Activated CD8-positive, alpha-beta memory T cell treated with anti-CD3 and anti-CD28 coated beads, Interleukin-2, amount 50 U/mL, for 24 hours (primary cell): ENCODE measurements around the gene PARD3.
"Not testable (repeated sequence)": the region's sequence is repeated elsewhere in the genome, so short reads cannot be mapped to it uniquely, and the experiment has no call there.

Experiments used
- DNase-seq: peaks from one replicate; pipeline ENCODE4 v3.0.0-alpha.2; 2020; ENCODE audit errors: extremely low read depth

PARD3 gene

DNA sequence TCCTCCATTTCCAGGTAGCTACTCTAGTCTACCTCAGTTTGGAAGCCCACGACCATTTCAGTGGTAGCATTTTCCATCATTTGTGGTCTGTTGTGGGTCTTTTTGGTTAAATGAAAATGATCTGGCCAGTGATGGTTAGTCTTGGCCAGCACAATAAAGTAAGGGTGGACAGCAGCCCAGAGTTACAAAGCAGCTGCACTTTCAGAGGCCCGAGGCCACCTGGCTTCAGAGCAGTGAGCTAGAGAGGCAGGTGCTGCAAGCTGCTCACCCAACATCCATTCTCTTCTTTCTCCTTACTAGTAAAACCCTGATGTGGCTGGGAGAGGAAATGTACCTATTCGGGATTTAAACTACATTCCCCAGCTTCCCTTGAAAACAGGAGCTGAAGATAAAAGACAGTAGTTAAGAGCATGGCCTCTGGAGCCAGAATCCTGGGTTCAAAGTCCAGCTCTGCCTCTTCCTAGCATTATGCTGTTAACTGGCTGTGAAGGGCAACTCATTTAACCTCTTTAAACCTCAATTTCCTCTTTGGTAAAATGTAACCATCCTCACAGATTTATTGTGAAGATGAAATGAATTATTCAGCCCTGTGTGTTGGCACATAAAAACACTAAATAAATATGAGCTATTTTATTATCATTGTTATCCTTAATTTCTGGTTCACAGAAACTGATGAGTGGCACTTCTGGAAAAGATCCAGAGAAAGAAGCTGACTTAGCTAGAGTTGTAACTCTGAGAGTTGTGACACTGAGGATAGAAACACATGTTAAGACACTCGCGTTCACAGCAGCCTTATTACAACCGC, 517.4 kb downstream of the PARD3 start:
- DNase-seq = no peak

DNA sequence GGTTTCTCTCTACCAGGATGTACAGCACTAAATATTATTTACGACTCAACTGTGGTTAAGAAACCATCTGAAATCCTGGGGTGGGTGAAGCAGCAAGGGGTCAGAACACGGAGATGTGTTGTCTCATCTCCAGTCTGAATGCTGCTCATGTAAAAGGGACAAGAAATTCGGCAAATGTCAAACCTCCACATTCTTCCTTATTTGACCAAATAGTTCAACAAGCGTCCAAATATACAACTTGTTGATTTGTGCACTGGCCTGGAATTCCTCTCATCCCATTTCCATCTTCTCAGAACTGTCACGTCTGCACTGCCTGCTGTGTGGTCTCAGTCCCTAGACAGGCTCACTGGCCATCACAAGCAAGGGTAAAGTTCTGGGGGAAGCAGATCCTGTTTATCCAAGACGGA, 520.0 kb downstream of the PARD3 start:
- DNase-seq = no peak

DNA sequence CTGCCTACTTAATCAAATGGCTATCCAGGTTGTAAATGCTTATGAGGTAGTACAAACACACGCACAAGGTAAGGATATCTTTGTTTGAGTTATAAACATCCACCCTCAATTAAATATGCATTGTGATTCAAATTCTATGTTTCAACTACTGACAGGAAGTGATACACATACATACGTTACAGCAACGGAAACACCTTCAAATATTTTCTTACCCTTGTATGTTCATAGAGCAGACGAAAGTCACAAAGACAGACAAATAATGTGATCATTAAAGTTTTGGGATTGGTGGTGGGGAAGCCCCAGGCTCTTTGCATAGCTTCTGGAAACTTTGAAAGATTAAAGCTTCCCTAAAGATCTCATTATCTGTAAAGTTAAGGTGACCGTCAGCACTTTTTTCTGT, 521.0 kb downstream of the PARD3 start:
- no peak for DNase-seq

DNA sequence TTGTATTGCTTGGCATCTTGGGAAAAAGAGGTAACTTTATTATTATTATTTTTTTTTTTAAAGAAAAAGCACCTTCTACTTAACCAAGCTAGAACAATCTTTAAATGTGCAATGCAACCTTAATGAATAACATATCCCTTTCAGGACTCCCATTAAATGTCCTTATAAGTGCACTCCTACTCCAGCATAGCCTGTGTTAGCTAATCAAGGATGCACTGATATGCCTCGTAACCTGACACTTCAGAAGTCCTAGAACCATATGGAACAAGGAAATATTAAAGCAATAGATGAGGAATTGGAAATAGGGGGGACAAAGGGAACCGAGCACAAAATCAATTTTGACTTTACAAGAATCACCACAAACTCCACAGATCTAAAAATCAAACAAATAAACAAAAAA, 522.4 kb downstream of the PARD3 start:
- no peak for DNase-seq

DNA sequence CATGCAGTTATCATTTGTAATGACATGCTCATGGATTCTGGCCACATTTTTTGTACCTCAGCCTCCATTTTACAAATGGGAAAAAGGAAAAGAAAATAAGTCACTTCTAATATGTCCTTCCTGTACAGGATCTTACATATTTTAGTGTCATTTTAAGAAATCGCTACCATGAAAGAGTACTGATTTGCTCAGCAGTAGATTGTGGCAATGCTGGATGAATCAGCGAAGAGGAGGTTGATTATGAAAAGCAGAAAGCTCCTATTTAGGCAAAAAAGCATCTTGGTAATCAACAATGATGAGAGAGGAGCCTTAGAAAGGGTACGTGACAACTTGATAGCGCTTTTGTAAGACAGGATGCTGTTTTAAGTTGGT, 522.9 kb downstream of the PARD3 start:
- DNase-seq = no peak

DNA sequence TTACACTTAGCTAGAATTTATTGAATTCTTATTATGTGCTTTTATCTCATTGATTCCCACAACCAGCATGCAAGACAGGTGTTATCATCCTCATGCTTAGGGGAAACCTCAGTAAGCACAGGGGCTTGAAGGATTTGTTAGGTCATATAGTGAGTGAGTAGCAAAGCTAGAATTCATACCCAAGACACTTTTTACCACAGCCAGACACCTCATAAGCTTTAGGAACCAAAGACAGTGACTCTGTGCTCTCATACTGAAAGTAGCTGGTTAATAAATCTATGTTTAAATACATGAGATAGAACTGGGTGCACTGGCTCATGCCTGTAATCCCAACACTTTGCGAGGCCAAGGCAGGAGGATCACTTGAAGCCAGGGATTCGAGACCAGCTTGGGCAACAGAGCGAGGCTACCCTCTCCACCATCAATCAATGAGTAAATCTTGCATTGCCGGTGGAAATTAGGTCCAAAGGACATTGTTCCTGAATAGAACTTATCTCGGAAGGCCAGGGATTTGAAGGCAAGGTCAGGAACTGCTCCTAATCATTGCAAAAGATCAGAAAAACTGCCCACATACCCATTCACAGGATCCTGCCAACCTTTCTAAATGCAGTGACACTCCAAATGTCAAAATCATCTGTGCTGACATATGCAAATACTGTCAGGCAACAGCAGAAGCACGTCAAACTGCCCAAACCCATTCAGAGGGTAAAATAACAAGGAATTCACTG, 523.5 kb downstream of the PARD3 start:
- DNase-seq = no peak

DNA sequence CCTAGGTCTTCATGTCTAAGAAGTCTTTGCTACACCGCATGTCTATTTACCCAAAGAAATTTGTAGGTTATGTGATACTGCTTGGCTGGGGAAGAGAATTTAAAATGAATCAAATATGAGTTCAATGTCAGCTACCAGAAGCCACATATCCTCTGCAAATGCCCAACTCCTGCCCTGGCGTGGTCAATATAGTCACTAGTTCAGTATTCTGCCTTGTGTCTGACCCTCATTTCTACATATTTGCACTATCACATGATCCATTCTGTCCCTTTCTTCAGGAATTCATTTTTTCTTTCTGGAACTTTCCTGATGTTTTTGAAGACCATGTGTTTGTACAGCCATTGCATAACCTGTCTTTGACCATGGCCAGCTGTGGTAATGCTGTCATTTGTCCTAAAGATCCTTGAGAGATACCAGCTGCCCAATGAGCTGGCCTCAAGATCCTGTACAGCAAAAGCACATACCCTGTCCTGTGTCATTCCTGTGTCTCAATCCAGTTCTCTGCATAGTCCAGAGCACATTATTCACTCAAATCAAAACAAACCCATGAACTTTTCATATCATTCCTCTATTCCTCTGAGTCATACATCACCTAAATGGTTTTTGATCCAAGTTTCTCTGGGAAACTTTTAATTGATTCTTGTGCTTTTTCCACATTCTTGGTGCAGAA, 524.5 kb downstream of the PARD3 start:
- no peak for DNase-seq

DNA sequence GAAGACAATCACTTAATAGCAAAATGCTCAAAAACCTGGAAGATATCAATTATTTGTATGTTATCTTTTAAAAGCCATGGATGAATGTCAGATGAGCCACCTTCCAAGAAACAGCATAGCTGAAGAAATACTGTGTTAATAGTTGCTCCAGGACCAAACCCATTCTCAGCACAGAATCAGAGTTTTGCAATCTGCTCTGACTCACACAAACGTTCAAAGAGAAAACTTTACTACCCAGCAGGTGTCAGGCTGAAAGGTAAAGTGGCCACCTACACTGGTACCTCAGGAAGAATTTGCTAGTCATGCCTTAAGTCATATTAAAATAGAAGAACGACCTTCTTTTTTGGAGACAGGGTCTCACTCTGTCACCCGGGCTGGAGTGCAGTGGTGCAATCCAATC, 526.5 kb downstream of the PARD3 start:
- no peak for DNase-seq

DNA sequence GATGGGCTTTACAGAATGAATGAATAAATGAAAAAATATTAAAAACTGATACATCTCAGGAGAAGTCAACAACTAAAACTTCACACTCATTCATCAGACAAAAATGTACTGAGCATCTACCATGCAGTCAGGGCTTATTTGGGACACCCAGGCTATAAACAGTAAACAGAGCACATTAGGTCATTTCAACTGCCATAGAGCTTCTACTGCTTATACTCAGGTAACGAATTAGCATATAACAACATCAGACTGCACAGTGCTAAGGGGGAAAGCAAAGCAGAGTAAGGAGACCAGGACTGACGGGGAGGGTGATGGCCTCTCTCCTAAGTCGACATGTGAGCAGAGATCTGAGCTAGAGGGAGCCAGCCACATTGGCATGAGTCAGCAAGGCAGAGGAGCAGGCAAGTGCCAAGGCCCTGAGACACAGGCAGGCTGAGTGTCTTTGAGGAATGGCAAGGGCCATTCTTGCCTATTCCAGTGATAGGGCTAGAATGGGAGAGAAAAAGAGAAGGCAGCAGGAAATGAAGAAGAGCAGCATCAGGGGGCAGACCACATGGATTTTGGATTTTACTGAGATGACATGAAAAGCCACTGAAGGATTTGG, 528.9 kb downstream of the PARD3 start:
- no peak for DNase-seq

DNA sequence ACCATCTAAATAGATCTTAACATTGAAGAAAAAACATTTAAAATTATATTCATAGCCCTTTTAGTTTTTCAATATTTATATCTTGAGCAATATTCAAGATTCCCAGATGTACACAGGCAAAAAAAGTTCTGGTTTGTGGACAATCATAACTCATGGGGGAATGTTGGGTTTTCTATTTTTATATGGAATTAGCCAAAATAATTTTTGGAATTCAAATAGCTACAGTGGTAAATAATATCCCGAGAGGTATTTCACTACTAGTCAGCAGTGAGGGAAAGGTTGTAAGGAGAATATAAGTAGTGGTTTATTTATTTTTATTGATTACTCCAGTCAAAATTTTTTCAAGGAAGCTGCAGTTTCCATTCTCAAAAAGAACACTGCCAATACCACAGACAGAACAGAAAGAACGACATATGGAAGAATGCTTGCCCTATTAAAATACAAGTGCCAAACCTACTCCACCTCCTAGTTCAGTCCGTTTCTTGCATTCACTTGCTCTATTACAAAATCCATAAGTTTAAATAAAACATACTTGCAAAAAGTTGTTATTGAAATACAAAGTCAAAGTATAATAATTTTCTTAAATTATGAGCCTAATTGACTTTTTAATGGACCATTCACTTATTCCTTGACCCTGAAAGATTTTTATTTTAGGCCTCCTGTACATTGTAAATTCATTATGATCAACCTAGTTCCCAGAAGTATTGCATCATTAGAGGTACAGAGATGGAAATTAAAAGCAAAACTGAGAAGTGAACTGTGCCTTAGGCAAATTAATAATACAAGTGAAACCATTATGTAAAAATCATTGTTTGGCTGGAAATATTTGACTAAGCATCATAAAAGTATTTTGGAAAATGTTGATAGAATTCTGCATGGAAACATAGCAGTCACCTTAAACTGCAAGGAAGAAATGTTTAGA, 533.2 kb downstream of the PARD3 start:
- no peak for DNase-seq

DNA sequence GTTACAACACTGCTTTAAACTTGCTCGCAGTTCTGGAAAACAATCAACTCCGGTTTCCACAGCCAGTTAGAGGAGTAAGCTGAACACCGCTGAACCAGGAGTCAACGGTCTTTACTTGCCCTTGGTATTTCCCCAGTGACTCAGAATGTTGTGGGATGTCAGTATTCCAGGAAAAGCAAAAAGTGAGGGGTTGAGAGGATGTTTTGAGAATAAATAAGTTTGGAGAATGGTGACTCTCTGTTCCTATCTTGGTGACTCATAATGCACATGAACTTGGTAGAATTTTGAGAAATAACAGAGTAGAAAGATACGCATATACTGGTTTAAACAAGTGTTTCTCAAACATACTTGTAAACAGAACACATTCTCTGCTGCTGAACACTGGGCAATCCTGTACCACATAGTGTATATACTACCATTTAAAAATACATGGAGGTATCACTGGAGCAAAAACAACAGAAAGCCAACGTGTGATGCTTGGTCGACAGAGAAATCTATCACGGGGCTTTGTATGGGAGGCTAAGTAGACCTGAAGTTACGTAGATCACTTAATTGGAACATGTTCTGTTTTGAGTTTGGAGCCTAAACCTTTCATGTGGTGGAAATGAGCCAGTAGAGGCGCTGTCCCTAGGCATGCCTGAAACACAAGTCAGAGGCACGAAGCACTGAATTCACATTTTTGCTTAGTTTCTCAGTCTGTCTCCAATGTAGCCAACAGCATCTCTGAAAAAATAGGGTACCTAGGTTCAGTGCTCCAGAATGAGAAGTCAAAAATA, 534.3 kb downstream of the PARD3 start:
- no peak for DNase-seq

DNA sequence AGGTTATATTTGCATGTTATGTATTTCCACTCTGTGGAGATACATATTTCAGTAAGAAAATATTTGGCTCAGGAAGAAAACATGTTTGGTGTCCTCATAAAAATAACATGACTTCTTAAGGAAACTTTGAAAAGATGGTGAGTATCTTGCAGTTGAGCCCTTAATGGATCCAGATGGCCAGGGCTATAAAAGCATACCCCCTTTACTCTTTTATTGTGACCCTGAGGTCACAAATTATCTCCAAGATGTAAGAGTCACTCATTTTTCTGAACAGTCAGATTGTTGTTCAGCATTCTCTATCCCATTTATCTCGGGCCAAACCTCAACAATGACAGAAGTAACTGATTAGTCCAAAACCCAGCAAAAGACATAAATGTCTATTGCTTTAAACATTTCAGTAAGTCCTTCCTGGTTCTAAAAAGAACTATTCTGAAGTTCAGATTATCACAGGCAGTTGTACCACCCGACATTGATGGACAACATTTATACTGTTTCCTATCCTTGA, 539.4 kb downstream of the PARD3 start:
- no peak for DNase-seq

DNA sequence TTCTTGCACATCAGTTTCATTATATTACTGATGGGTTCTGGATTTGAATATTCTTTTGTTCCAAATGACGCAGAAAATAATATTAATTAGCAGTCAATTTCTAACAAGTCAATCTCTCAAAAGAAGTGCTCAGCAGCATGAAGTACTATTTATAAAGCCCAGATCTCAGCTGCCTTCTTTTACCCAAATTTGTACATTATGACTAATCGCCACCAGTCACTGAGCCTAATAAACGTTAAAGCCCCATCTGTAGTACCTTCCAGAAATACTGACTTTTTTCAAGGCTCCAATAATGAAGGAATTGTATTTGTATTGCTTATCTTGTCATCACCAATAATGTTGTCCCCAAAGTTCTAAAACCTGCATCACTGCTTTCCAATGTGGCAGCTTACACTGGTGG, 540.2 kb downstream of the PARD3 start:
- no peak for DNase-seq

DNA sequence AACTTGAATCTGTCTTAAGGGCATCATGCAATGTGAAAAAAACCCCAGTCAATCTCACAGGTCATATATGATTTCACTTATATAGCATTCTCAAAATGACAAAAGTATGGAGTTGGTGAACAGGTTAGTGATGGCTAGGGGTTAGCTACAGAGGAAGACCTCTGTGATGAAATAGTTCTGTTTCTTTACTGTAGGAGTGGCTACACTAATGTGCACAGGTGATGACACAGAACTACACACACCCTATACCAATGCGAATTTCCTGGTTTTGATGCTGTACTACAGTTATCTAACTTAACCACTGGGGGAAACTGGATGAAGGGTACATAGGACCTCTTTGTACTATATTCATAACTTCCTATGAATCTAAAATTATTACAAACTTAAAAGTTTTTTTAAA, 541.8 kb downstream of the PARD3 start:
- DNase-seq = no peak

DNA sequence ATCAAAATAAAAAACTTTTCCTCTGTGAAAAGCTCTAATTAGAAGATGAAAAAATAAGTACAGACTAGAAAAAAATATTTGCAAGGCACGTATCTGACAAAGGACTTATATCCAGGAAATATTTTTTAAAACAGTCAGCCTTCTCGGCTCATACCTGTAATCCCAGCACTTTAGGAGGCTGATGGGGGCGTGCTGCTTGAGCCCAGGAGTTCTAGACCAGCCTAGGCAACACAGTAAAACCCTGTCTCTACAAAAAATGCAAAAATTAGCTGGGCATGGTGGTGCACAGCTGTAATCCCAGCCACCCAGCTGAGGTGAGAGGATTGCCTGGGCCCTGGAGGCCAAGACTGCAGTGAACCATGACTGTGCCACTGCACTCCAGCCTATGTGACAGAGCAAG, 542.8 kb downstream of the PARD3 start:
- no peak for DNase-seq

DNA sequence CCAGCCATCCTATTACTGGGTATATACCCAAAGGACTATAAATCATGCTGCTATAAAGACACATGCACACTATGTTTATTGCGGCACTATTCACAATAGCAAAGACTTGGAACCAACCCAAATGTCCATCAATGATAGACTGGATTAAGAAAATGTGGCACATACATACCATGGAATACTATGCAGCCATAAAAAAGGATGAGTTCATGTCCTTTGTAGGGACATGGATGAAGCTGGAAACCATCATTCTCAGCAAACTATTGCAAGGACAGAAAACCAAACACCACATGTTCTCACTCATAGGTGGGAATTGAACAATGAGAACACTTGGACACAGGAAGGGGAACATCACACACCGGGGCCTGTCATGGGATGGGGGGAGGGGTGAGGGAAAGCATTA, 546.7 kb downstream of the PARD3 start:
- not testable (repeated sequence) for DNase-seq

DNA sequence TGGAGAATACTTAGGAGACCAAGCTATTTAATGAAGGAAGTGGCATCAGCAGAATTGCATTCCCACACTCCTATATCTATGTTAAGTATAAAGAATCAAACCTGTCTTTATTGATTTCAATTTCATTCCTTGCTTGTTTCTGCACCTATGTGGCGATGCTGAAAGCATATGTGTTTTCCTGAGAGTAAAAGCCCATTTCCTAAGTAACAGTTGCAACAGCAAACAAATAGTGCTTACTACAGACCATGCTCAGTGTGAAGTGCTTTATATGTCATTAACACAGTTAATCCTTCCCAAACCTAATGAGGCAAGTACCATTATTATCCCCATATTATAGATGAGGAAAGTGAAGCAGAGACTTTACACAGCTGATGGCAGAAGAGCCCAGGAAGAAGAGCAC, 552.1 kb downstream of the PARD3 start:
- no peak for DNase-seq

DNA sequence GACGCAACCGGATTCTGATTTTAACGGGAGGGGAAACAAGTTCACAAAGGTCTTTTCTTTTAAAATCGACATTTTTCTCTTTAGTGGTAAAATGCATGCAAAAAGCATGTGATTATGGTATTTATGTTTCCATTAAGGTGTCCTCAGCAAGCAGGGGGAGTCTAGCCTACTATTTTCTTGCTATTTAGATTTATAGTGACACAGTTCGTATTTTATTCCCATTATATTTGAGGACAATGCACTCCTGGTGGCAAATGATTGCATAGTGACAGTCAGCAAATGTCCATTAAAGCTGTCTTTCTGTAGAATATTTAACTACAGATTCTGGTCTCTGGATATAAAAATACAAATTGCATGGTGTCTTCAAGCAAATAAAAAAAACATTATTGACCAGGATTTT, 554.2 kb downstream of the PARD3 start:
- no peak for DNase-seq

DNA sequence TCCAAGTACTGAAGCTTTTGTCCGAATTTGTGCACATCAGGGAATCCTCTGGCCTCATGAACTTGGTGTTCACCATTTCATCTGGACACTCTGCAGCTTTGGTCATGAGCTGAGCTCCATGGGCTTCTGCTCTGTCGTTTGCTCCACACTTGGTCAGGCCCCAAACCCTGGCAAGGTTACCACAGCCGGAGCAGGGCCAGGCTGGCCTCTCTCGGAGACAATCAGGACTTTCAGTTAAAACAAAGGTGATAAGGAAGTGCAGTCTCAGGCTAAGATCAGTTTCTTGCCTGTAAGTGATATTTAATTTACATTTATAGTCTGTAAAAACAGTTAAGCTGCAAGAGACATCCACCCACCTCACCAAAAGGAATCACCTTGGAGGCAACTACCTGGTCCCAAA, 558.9 kb downstream of the PARD3 start:
- no peak for DNase-seq

DNA sequence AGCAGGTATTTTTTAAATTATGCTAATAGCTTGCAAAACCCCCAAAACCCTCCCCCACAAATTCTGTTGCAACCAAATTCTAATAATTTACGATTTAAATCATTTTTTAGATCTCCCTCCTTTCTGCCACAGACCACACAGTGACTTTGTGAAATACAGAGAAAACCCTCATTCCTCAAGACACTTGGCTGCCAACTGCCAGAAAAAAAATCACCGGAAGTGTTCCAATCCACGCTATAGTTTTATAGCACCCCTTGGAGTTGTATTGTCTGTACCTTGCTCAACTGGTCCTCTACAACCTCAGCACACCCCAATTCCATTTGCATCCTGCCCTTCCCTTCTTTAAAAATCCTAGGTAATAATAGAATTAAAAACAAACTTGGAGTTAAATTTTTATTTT, 560.1 kb downstream of the PARD3 start:
- no peak for DNase-seq

DNA sequence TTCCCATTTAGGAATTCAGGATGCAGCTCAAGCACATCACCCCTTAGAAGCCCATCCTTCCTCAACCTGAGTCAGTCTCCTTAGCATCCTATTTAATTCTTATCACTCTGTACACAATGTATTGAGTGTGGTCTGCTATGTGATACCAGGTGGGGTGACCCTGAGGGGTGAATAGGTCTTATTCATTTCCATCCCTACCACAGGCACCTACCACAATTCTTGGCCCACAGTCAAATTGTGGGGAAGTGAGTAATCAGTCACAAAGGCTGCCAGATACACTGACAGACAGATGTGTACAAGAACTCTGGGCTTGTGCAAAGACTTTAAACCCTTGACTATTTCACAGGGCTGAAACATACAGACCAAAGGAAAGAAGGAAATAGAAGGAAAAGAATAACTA, 560.5 kb downstream of the PARD3 start:
- DNase-seq = no peak
